HEK293T (cell line): ENCODE results near the gene LIPG.

Experiments
- ARNT ChIP-seq: fragments of 450-650 bp; IDR thresholded peaks from 2 replicates; pipeline ENCODE4 v1.6.1; 2017; ENCODE audit warnings: mild to moderate bottlenecking
- BHLHE40 ChIP-seq: fragments of 450-650 bp; IDR thresholded peaks from 2 replicates; pipeline ENCODE4 v1.6.1; 2016; ENCODE audit warnings: mild to moderate bottlenecking, moderate library complexity, borderline replicate concordance
- CTBP1 ChIP-seq: fragments of 450-650 bp; IDR thresholded peaks from 2 replicates; pipeline ENCODE4 v1.6.1; 2016; ENCODE audit warnings: borderline replicate concordance
- ELF4 ChIP-seq: fragments of 450-650 bp; IDR thresholded peaks from 2 replicates; pipeline ENCODE4 v1.6.1; 2017; ENCODE audit warnings: antibody characterized with exemption
- FOXK2 ChIP-seq: fragments of 450-650 bp; IDR thresholded peaks from 2 replicates; pipeline ENCODE4 v1.6.1; 2016; ENCODE audit warnings: mild to moderate bottlenecking
- FOXM1 ChIP-seq: fragments of 450-650 bp; IDR thresholded peaks from 2 replicates; pipeline ENCODE4 v1.6.1; 2017; ENCODE audit warnings: mild to moderate bottlenecking, borderline replicate concordance
- HDGF ChIP-seq: fragments of 450-650 bp; IDR thresholded peaks from 2 replicates; pipeline ENCODE4 v1.6.1; 2017; ENCODE audit warnings: antibody characterized with exemption, borderline replicate concordance
- NFRKB ChIP-seq: fragments of 450-650 bp; IDR thresholded peaks from 2 replicates; pipeline ENCODE4 v1.6.1; 2016; ENCODE audit warnings: mild to moderate bottlenecking, moderate library complexity
- SP1 ChIP-seq: fragments of 450-650 bp; IDR thresholded peaks from 2 replicates; pipeline ENCODE4 v1.6.1; 2017
- SUZ12 ChIP-seq: fragments of 450-650 bp; IDR thresholded peaks from 2 replicates; pipeline ENCODE4 v1.6.1; 2016; ENCODE audit warnings: mild to moderate bottlenecking
- TARDBP ChIP-seq: fragments of 450-650 bp; IDR thresholded peaks from 2 replicates; pipeline ENCODE4 v1.6.1; 2016
- ZNF384 ChIP-seq: fragments of 450-650 bp; IDR thresholded peaks from 2 replicates; pipeline ENCODE4 v1.6.1; 2016

DNA sequence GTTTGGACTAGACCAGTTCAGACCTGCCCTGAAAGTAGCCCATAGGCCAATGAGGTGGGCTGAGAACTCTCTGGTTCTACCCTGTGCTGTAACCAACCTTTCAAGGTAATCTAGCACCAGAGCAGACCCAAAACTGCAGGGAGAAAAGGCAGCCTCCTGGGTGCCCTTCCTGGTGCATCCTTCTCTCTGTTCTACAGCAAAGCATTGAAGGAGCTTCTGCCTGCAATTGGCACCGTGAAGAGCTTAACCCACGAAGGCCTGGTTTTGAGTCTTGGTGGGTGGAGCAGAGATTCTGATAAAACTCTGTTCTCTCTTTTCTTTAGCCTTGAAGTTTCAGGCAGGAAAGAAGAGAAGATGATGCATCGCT lies 55.5 kb downstream of the LIPG start:
- no peak for TF ChIP-seq BHLHE40
- TF ChIP-seq CTBP1 = no peak
- no peak for TF ChIP-seq SP1
- TF ChIP-seq TARDBP = no peak
- no peak for TF ChIP-seq FOXM1
- TF ChIP-seq SUZ12 = no peak
- TF ChIP-seq FOXK2 = no peak
- no peak for TF ChIP-seq ZNF384
- TF ChIP-seq ELF4 = no peak
- TF ChIP-seq HDGF = no peak
- no peak for TF ChIP-seq NFRKB
- TF ChIP-seq ARNT = no peak
